Medulla oblongata (tissue), 1 donor: Measurements from ENCODE around the gene EFNA2.

Source experiments
- DNase-seq: peaks from one replicate; pipeline ENCODE4 v3.0.0-alpha.2; 2015; ENCODE audit errors: extremely low spot score

Gene EFNA2

GRCh38 chr19:1260749-1261537 is 24.7 kb upstream of the EFNA2 start:
- DNase-seq: peak; percentile 97

- DNase-seq: no peak
Observed at GRCh38 chr19:1261538-1261797, 24.2 kb upstream of the EFNA2 start.

GRCh38 chr19:1261798-1262622 is 23.7 kb upstream of the EFNA2 start:
- peak; percentile 74 for DNase-seq

GRCh38 chr19:1262623-1263123 is 23.0 kb upstream of the EFNA2 start:
- no peak for DNase-seq

GRCh38 chr19:1263188-1263587 is 22.5 kb upstream of the EFNA2 start:
- no peak for DNase-seq

GRCh38 chr19:1264801-1265614 is 20.7 kb upstream of the EFNA2 start:
- no peak for DNase-seq

- DNase-seq: no peak
Observed at GRCh38 chr19:1265615-1266128, 20.0 kb upstream of the EFNA2 start.

GRCh38 chr19:1266129-1266915 is 19.4 kb upstream of the EFNA2 start:
- DNase-seq: peak; percentile 73

- DNase-seq: no peak
Observed at GRCh38 chr19:1266916-1267476, 18.7 kb upstream of the EFNA2 start.

- DNase-seq: no peak
Observed at GRCh38 chr19:1267477-1268225, 18.0 kb upstream of the EFNA2 start.

GRCh38 chr19:1268226-1269064 is 17.2 kb upstream of the EFNA2 start:
- no peak for DNase-seq

- DNase-seq: peak; percentile 99
Observed at GRCh38 chr19:1269065-1269477, 16.6 kb upstream of the EFNA2 start, which contains the start of gene CIRBP. Gene CIRBP (plus strand): TSS chr19:1269332. CDS start chr19:1270934, 1,602 bp downstream.

GRCh38 chr19:1269478-1270212 is 16.0 kb upstream of the EFNA2 start:
- DNase-seq: peak; percentile 89

GRCh38 chr19:1270213-1270853 is 15.3 kb upstream of the EFNA2 start:
- DNase-seq: no peak

GRCh38 chr19:1270854-1271527 is 14.7 kb upstream of the EFNA2 start:
- no peak for DNase-seq

- DNase-seq: no peak
Observed at GRCh38 chr19:1271528-1272422, 13.9 kb upstream of the EFNA2 start.
